SK-N-SH (cell line): ENCODE results near the gene P4HTM. TPM values are rescaled to one million over a fixed set of nuclear protein-coding genes. Genes with fewer than 3 reads are reported as not detected.

Experiments used
- CTCF ChIA-PET: fragments of 300-600, 350-600 bp; formaldehyde crosslinking; extraction: SDS; loops from one replicate; lab custom pipeline; 2021; lab: Yijun Ruan, JAX
- POLR2A ChIA-PET: fragments of 350-600 bp; sonication (Branson Sonifier 250); formaldehyde crosslinking; extraction: SDS; loops from one replicate; lab custom pipeline; 2020; ENCODE audit warnings: antibody characterized with exemption, inconsistent platforms; lab: Yijun Ruan, JAX
- DNase-seq: peaks from one replicate; pipeline ENCODE4 v3.0.0; 2012
- H2AFZ ChIP-seq: fragments of 200-600 bp; sonication (generic); 2 replicates; pipeline ENCODE4 v1.8.1; 2016; ENCODE audit warnings: antibody characterized with exemption, mild to moderate bottlenecking, low read depth
- H3F3A ChIP-seq: fragments of 200-600 bp; sonication (generic); replicated peaks from 2 replicates; pipeline ENCODE3; 2016; ENCODE audit warnings: antibody characterized with exemption, mild to moderate bottlenecking; ENCODE audit not compliant: insufficient read depth
- H3K27ac ChIP-seq, 2 experiments: fragments of 200-500 bp in 1 of 2; fragments of 200-600 bp in 1 of 2; sonication (Bioruptor generic) in 1 of 2; sonication (generic), shearing (Covaris generic) in 1 of 2; 2 replicates each; pipeline versions ENCODE4 v1.5.1 to v1.6.1; 2014 to 2016; ENCODE audit warnings: low read depth in 2 of 2, inconsistent platforms in 1 of 2, low read length in 1 of 2, mild to moderate bottlenecking in 1 of 2, mixed read lengths in 1 of 2
- H3K27me3 ChIP-seq: fragments of 200-600 bp; sonication (generic), shearing (Covaris generic); 2 replicates; pipeline ENCODE4 v1.6.1; 2016; ENCODE audit warnings: mixed run types; ENCODE audit not compliant: insufficient read depth
- H3K36me3 ChIP-seq, 2 experiments: fragments of 200-500 bp in 1 of 2; fragments of 200-600 bp in 1 of 2; sonication (Bioruptor generic) in 1 of 2; sonication (generic) in 1 of 2; replicated peaks in 1 of 2; 2 replicates each; pipeline versions ENCODE3 to v1.5.1; 2014 to 2016; ENCODE audit warnings: low read length in 1 of 2, mild to moderate bottlenecking in 1 of 2; ENCODE audit not compliant: insufficient read depth in 2 of 2, control insufficient read depth in 1 of 2
- H3K4me1 ChIP-seq, 2 experiments: fragments of 200-500 bp in 1 of 2; fragments of 200-600 bp in 1 of 2; sonication (Bioruptor generic) in 1 of 2; sonication (generic), shearing (Covaris generic) in 1 of 2; 2 replicates each; pipeline versions ENCODE4 v1.5.1 to v1.6.1; 2014 to 2016; ENCODE audit warnings: low read depth in 1 of 2, low read length in 1 of 2, mixed run types in 1 of 2; ENCODE audit not compliant: insufficient read depth in 2 of 2, control insufficient read depth in 1 of 2
- H3K4me2 ChIP-seq: fragments of 200-600 bp; sonication (generic), shearing (Covaris generic); 2 replicates; pipeline ENCODE4 v1.6.1; 2017; ENCODE audit warnings: mixed run types
- H3K4me3 ChIP-seq, 2 experiments: fragments of 200-500 bp in 1 of 2; fragments of 200-600 bp in 1 of 2; sonication (Bioruptor generic) in 1 of 2; sonication (generic), shearing (Covaris generic) in 1 of 2; 2 replicates each; pipeline versions ENCODE4 v1.5.1 to v1.8.1; 2014 to 2016; ENCODE audit warnings: low read depth in 2 of 2, inconsistent platforms in 1 of 2, low read length in 1 of 2, mild to moderate bottlenecking in 1 of 2, mixed read lengths in 1 of 2, moderate library complexity in 1 of 2
- H3K79me2 ChIP-seq: fragments of 200-600 bp; sonication (generic); 2 replicates; pipeline ENCODE4 v1.8.1; 2017; ENCODE audit warnings: mild to moderate bottlenecking; ENCODE audit not compliant: insufficient read depth
- H3K9ac ChIP-seq: fragments of 200-600 bp; sonication (generic); 2 replicates; pipeline ENCODE4 v1.6.1; 2017; ENCODE audit warnings: mixed run types
- H3K9me2 ChIP-seq: fragments of 200-600 bp; sonication (generic); 2 replicates; pipeline ENCODE4 v1.6.1; 2017; ENCODE audit warnings: mixed run types
- H3K9me3 ChIP-seq: fragments of 200-600 bp; sonication (generic); 2 replicates; pipeline ENCODE4 v1.6.1; 2017; ENCODE audit warnings: mixed run types, mild to moderate bottlenecking, moderate library complexity
- H4K20me1 ChIP-seq: fragments of 200-600 bp; sonication (generic); 2 replicates; pipeline ENCODE4 v1.6.1; 2017; ENCODE audit warnings: mild to moderate bottlenecking, mixed run types; ENCODE audit not compliant: insufficient read depth
- CHD2 ChIP-seq: fragments of 150-350 bp; IDR thresholded peaks from 2 replicates; pipeline ENCODE4 v1.6.1; 2018; ENCODE audit warnings: low read length; ENCODE audit not compliant: partially characterized antibody
- ELF1 ChIP-seq: IDR thresholded peaks from 2 replicates; pipeline ENCODE4 v1.4.0; 2012
- EP300 ChIP-seq, 2 experiments: IDR thresholded peaks; 2 replicates each; pipeline versions ENCODE4 v1.4.0 to v1.6.1; 2012; ENCODE audit warnings: borderline replicate concordance in 1 of 2, low read depth in 1 of 2, low read length in 1 of 2
- EZH2phosphoT487 ChIP-seq: fragments of 200-600 bp; sonication (generic); IDR thresholded peaks from 2 replicates; pipeline ENCODE4 v1.6.1; 2017; ENCODE audit warnings: low read depth, mixed run types, mild to moderate bottlenecking, antibody characterized with exemption, moderate library complexity, borderline replicate concordance
- FOXJ3 ChIP-seq: sonication (generic); formaldehyde crosslinking; IDR thresholded peaks from 2 replicates; pipeline ENCODE4 v1.5.1; 2020; ENCODE audit warnings: mild to moderate bottlenecking, missing genetic modification reagents
- GATA2 ChIP-seq: sonication (generic); formaldehyde crosslinking; IDR thresholded peaks from 2 replicates; pipeline ENCODE4 v1.5.0; 2020; ENCODE audit warnings: mild to moderate bottlenecking, missing genetic modification reagents
- MEF2A ChIP-seq: IDR thresholded peaks from 2 replicates; pipeline ENCODE4 v1.4.0; 2012; ENCODE audit warnings: low read depth, borderline replicate concordance
- NRF1 ChIP-seq: IDR thresholded peaks from 2 replicates; pipeline ENCODE4 v1.6.1; 2012; ENCODE audit warnings: low read depth, mild to moderate bottlenecking, low read length
- RAD21 ChIP-seq: IDR thresholded peaks from 2 replicates; pipeline ENCODE4 v1.6.1; 2012; ENCODE audit warnings: mild to moderate bottlenecking, low read length
- RCOR1 ChIP-seq: fragments of 150-350 bp; IDR thresholded peaks from 2 replicates; pipeline ENCODE4 v1.6.1; 2017; ENCODE audit warnings: antibody characterized with exemption, low read length
- RFX5 ChIP-seq: IDR thresholded peaks from 2 replicates; pipeline ENCODE4 v1.6.1; 2012; ENCODE audit warnings: mild to moderate bottlenecking, improper control_type of control experiment, low read length
- SIN3A ChIP-seq: IDR thresholded peaks from 2 replicates; pipeline ENCODE4 v1.6.1; 2012; ENCODE audit warnings: low read depth, mild to moderate bottlenecking, low read length, moderate library complexity, borderline replicate concordance
- SMC3 ChIP-seq: IDR thresholded peaks from 2 replicates; pipeline ENCODE4 v1.6.1; 2012; ENCODE audit warnings: low read depth, low read length, improper control_type of control experiment
- TAF1 ChIP-seq: IDR thresholded peaks from 2 replicates; pipeline ENCODE4 v1.6.1; 2012; ENCODE audit warnings: low read depth, mild to moderate bottlenecking, low read length, moderate library complexity, borderline replicate concordance
- WGBS: methylation state at CpG from one replicate; pipeline ENCODE4 v1.1.6; 2017; ENCODE audit warnings: low lambda C conversion rate; 5-methylcytosine and 5-hydroxymethylcytosine counted together
- polyA plus RNA-seq, 3 experiments: library from polyadenylated mRNA; depleted of rRNA; stranded (reverse); fragments of >200 nt; gene quantifications; 2 replicates each; pipeline ENCODE4 v1.2.3, GENCODE V29; 2012
- TF ChIP-seq, protein P1 (sequence below): fragments of 150-350 bp; IDR thresholded peaks from 2 replicates; pipeline ENCODE4 v1.6.1; 2016; ENCODE audit warnings: mild to moderate bottlenecking, low read depth, low read length
- TF ChIP-seq, protein P2 (sequence below): IDR thresholded peaks from 2 replicates; pipeline ENCODE4 v1.4.0; 2012; ENCODE audit warnings: low read depth, borderline replicate concordance
- TF ChIP-seq, protein P3 (sequence below): IDR thresholded peaks from 2 replicates; pipeline ENCODE4; 2012

The P4HTM gene
- polyA plus RNA-seq, 1 of the 3 experiments (the other 2 are of a cell fraction) = 21.0 TPM

DNA sequence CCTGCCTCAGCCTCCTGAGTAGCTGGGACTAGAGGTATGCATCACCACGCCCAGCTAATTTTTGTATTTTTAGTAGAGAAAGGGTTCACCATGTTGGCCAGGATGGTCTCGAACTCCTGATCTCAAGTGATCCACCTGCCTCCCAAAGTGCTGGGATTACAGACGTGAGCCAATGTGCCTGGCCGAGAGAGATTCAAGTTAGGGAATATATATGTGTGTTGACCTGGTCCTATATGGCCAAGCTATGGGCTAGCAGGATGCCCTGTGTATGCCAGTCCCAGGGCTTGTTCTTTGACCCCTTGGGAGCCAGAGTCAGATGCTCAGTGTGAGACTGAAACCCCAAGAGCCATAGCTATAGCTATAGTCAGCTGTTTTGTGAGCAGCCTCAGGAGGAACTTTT lies 33.7 kb downstream of the P4HTM start:
- H3F3A ChIP-seq = peaks cover 49% of the 10 kb centered on the region
- no peak overlapping the region for H3K4me2 ChIP-seq
- H3K9ac ChIP-seq = no peak overlapping the region
- H3K4me3 ChIP-seq = no peak overlapping the region
- H2AFZ ChIP-seq = no peak overlapping the region
- ChIA-PET CTCF (interaction anchor here (1.1 to 14.2 kb wide), 5 partner anchors 11 to 426 kb away, joined by 3 to 114 read pairs (median 14); partner anchors contain the start of genes P4HTM and WDR6), POLR2A (interaction anchor here (1.0 to 4.6 kb wide), 2 partner anchors 16 to 70 kb away, joined by 4 to 80 read pairs; partner anchors contain the start of genes QRICH1 and WDR6)
- no peaks in the 10 kb centered on the region for H4K20me1 ChIP-seq
- H3K9me2 ChIP-seq = no peaks in the 10 kb centered on the region
- 0 out of 4 replicates have a peak overlapping the region, but pooled peaks of 1 of the 2 experiments have one; percentile 13 for H3K27ac ChIP-seq
- H3K4me1 ChIP-seq = peaks cover 10 to 40% of the 10 kb centered on the region in 2 experiments; a peak in 3 of 4 replicates
- no peak for TF ChIP-seq CHD2
- TF ChIP-seq, protein P1, sequence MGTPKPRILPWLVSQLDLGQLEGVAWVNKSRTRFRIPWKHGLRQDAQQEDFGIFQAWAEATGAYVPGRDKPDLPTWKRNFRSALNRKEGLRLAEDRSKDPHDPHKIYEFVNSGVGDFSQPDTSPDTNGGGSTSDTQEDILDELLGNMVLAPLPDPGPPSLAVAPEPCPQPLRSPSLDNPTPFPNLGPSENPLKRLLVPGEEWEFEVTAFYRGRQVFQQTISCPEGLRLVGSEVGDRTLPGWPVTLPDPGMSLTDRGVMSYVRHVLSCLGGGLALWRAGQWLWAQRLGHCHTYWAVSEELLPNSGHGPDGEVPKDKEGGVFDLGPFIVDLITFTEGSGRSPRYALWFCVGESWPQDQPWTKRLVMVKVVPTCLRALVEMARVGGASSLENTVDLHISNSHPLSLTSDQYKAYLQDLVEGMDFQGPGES = no peak
- no peak for TF ChIP-seq SIN3A
- no peak for TF ChIP-seq EP300 (IDR thresholded peaks at IDR 0.05; ENCODE audit: borderline replicate concordance in 1 of 2, low read depth in 1 of 2, low read length in 1 of 2)
- no peak for TF ChIP-seq ELF1
- no peak for TF ChIP-seq RFX5
- no peak for TF ChIP-seq TAF1
- TF ChIP-seq GATA2 = no peak
- no peak for TF ChIP-seq RAD21
- no peaks in the 10 kb centered on the region for H3K9me3 ChIP-seq
- 100% methylated on average over 4 of the region's 4 CpGs for WGBS
- peaks cover 89% of the 10 kb centered on the region for H3K79me2 ChIP-seq
- no peak for DNase-seq
- peaks cover 44 to 52% of the 10 kb centered on the region in 2 experiments for H3K36me3 ChIP-seq
- H3K27me3 ChIP-seq = no peaks in the 10 kb centered on the region

DNA sequence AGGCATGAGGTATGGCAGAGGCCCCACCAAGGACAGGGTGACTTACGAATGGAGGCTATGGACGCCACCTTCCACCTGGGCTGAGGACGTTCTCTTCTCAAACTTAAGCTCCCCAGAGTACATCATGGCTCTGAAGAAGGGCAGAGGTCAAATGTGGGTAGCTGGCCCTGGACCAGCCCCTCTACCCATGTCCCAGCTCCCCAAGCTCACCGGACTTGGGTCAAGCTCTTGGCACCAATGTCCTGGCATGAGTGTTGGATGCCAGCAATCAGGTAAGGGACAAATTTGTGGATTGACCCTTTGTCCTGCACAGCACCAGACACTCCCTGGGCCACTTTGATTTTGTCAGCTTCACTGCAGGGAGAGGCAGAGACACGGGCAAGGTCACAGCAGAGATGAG lies 34.4 kb downstream of the P4HTM start:
- Histone ChIP-seq H3F3A (peaks cover 45% of the 10 kb centered on the region), H3K36me3 (peaks cover 44 to 52% of the 10 kb centered on the region in 2 experiments), H3K9me3 (no peaks in the 10 kb centered on the region), H3K27me3 (no peaks in the 10 kb centered on the region), H3K9me2 (no peaks in the 10 kb centered on the region), H3K27ac (no peak overlapping the region), H3K4me2 (no peak overlapping the region), H3K4me1 (peaks cover 10 to 45% of the 10 kb centered on the region in 2 experiments; a peak in 3 of 4 replicates), H3K79me2 (peaks cover 87% of the 10 kb centered on the region), H2AFZ (no peak overlapping the region), H3K4me3 (no peak overlapping the region), H4K20me1 (no peaks in the 10 kb centered on the region), H3K9ac (no peak overlapping the region)
- no peak for DNase-seq
- ChIA-PET POLR2A (interaction anchor here (1.0 kb wide), 1 partner anchor 69 kb away, joined by 4 read pairs; the partner anchor contains the start of gene QRICH1), CTCF (interaction anchor here (1.1 to 14.2 kb wide), 5 partner anchors 12 to 425 kb away, joined by 3 to 114 read pairs (median 14); partner anchors contain the start of genes P4HTM and WDR6)
- TF ChIP-seq, protein P2, sequence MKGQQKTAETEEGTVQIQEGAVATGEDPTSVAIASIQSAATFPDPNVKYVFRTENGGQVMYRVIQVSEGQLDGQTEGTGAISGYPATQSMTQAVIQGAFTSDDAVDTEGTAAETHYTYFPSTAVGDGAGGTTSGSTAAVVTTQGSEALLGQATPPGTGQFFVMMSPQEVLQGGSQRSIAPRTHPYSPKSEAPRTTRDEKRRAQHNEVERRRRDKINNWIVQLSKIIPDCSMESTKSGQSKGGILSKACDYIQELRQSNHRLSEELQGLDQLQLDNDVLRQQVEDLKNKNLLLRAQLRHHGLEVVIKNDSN = no peak
- no peak for TF ChIP-seq EZH2phosphoT487
- TF ChIP-seq FOXJ3 (CRISPR knock-in tag) = no peak
- no peak for TF ChIP-seq SMC3
- no peak for TF ChIP-seq MEF2A
- no peak for TF ChIP-seq RCOR1
- TF ChIP-seq, protein P3, sequence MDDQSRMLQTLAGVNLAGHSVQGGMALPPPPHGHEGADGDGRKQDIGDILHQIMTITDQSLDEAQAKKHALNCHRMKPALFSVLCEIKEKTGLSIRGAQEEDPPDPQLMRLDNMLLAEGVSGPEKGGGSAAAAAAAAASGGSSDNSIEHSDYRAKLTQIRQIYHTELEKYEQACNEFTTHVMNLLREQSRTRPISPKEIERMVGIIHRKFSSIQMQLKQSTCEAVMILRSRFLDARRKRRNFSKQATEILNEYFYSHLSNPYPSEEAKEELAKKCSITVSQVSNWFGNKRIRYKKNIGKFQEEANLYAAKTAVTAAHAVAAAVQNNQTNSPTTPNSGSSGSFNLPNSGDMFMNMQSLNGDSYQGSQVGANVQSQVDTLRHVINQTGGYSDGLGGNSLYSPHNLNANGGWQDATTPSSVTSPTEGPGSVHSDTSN = no peak
- no peak for TF ChIP-seq NRF1
- WGBS = 55% methylated on average over 2 of the region's 5 CpGs
